H9 (cell line): ENCODE results near the gene CTDSPL2. TPM values are rescaled to one million over a fixed set of nuclear protein-coding genes. Genes with fewer than 3 reads are reported as not detected.
A peak's percentile ranks its signal among the peaks of the same experiment; 100 is the strongest.

Experiments used
- DNase-seq: peaks from one replicate; pipeline ENCODE4 v3.0.0-alpha.2; 2017
- H2AFZ ChIP-seq: one replicate; pipeline ENCODE4 v1.6.1; 2013; ENCODE audit warnings: mild to moderate bottlenecking, low read length, control low read depth, moderate library complexity
- H2AK5ac ChIP-seq: 2 replicates; pipeline ENCODE4 v1.6.1; 2013; ENCODE audit warnings: low read length, control low read depth, mixed read lengths; ENCODE audit not compliant: insufficient read length
- H2BK120ac ChIP-seq: one replicate; pipeline ENCODE4 v1.6.1; 2013; ENCODE audit warnings: low read depth, mild to moderate bottlenecking, low read length, control low read depth, inconsistent platforms; ENCODE audit not compliant: poor library complexity, severe bottlenecking
- H2BK12ac ChIP-seq: 2 replicates; pipeline ENCODE4 v1.6.1; 2013; ENCODE audit warnings: low read length, control low read depth, mixed read lengths, low read depth; ENCODE audit not compliant: insufficient read length
- H2BK15ac ChIP-seq: 2 replicates; pipeline ENCODE4 v1.6.1; 2013; ENCODE audit warnings: low read depth, low read length, control low read depth
- H2BK20ac ChIP-seq: one replicate; pipeline ENCODE4 v1.6.1; 2013; ENCODE audit warnings: low read depth, mild to moderate bottlenecking, low read length, control low read depth, inconsistent platforms; ENCODE audit not compliant: poor library complexity, severe bottlenecking
- H2BK5ac ChIP-seq: 2 replicates; pipeline ENCODE4 v1.6.1; 2013; ENCODE audit warnings: low read length, control low read depth, mixed read lengths; ENCODE audit not compliant: insufficient read length
- H3K14ac ChIP-seq: 2 replicates; pipeline ENCODE4 v1.6.1; 2013; ENCODE audit warnings: low read length, control low read depth; ENCODE audit not compliant: insufficient read depth
- H3K18ac ChIP-seq: 2 replicates; pipeline ENCODE4 v1.6.1; 2013; ENCODE audit warnings: low read depth, mild to moderate bottlenecking, mixed read lengths, low read length, control low read depth; ENCODE audit not compliant: insufficient read length
- H3K23ac ChIP-seq: 2 replicates; pipeline ENCODE4 v1.6.1; 2013; ENCODE audit warnings: low read length, control low read depth, mixed read lengths, low read depth; ENCODE audit not compliant: insufficient read length
- H3K23me2 ChIP-seq: 2 replicates; pipeline ENCODE4 v1.6.1; 2013; ENCODE audit warnings: low read depth, mild to moderate bottlenecking, mixed read lengths, low read length, control low read depth; ENCODE audit not compliant: insufficient read length, poor library complexity, severe bottlenecking
- H3K27ac ChIP-seq: 2 replicates; pipeline ENCODE4 v1.5.1; 2013; ENCODE audit warnings: low read length, control low read depth, mixed read lengths, low read depth; ENCODE audit not compliant: insufficient read length
- H3K27me3 ChIP-seq: 2 replicates; pipeline ENCODE4 v1.6.1; 2013; ENCODE audit warnings: low read length, control low read depth, inconsistent platforms; ENCODE audit not compliant: insufficient read depth
- H3K4ac ChIP-seq: 2 replicates; pipeline ENCODE4 v1.6.1; 2013; ENCODE audit warnings: low read depth, mild to moderate bottlenecking, control low read depth, inconsistent platforms, low read length, moderate library complexity
- H3K4me1 ChIP-seq: 2 replicates; pipeline ENCODE4 v1.6.1; 2013; ENCODE audit warnings: low read length, control low read depth, inconsistent platforms; ENCODE audit not compliant: insufficient read depth
- H3K4me2 ChIP-seq: 2 replicates; pipeline ENCODE4 v1.6.1; 2013; ENCODE audit warnings: low read length, control low read depth, mixed read lengths; ENCODE audit not compliant: insufficient read length, insufficient read depth
- H3K56ac ChIP-seq: 2 replicates; pipeline ENCODE4 v1.6.1; 2013; ENCODE audit warnings: low read depth, mild to moderate bottlenecking, mixed read lengths, low read length, control low read depth; ENCODE audit not compliant: insufficient read length
- H3K79me1 ChIP-seq: 2 replicates; pipeline ENCODE4 v1.6.1; 2013; ENCODE audit warnings: low read depth, mild to moderate bottlenecking, moderate library complexity, low read length, control low read depth, inconsistent platforms; ENCODE audit not compliant: insufficient read depth, poor library complexity, severe bottlenecking
- H3K79me2 ChIP-seq: 2 replicates; pipeline ENCODE4 v1.6.1; 2013; ENCODE audit warnings: low read length, control low read depth, inconsistent platforms; ENCODE audit not compliant: insufficient read depth
- H3K9ac ChIP-seq: 2 replicates; pipeline ENCODE4 v1.6.1; 2013; ENCODE audit warnings: low read length, control low read depth, mixed read lengths; ENCODE audit not compliant: insufficient read length; ENCODE audit errors: extremely low read depth
- H3K9me3 ChIP-seq: one replicate; pipeline ENCODE4 v1.6.1; 2013; ENCODE audit warnings: low read depth, low read length, inconsistent platforms; ENCODE audit not compliant: control insufficient read depth
- H3T11ph ChIP-seq: one replicate; pipeline ENCODE4 v1.6.1; 2013; ENCODE audit warnings: mild to moderate bottlenecking, low read length, control low read depth, inconsistent platforms
- H4K20me1 ChIP-seq: one replicate; pipeline ENCODE4 v1.6.1; 2013; ENCODE audit not compliant: control insufficient read depth, insufficient read length, insufficient read depth
- H4K5ac ChIP-seq: 2 replicates; pipeline ENCODE4 v1.6.1; 2013; ENCODE audit warnings: low read depth, mild to moderate bottlenecking, mixed read lengths, low read length, control low read depth; ENCODE audit not compliant: insufficient read length
- H4K8ac ChIP-seq: replicated peaks from 2 replicates; pipeline ENCODE4 v1.6.1; 2013; ENCODE audit warnings: low read length, control low read depth, mixed read lengths, low read depth; ENCODE audit not compliant: insufficient read length
- H4K91ac ChIP-seq: 2 replicates; pipeline ENCODE4 v1.6.1; 2013; ENCODE audit warnings: low read depth, mild to moderate bottlenecking, moderate library complexity, mixed read lengths, low read length, control low read depth; ENCODE audit not compliant: insufficient read length
- H3K27ac Mint-ChIP-seq, 3 experiments: 2 replicates in 2 of 3; 3 replicates in 1 of 3; pipeline ENCODE4 v1.8.0; 2020 to 2021; ENCODE audit warnings: mixed read lengths in 3 of 3, mild to moderate bottlenecking in 1 of 3, moderate library complexity in 1 of 3
- H3K27me3 Mint-ChIP-seq: 2 replicates; pipeline ENCODE4 v1.8.0; 2021; ENCODE audit warnings: low read depth, mild to moderate bottlenecking, moderate library complexity, mixed read lengths
- H3K36me3 Mint-ChIP-seq, 3 experiments: 2 replicates in 2 of 3; 3 replicates in 1 of 3; pipeline ENCODE4 v1.8.0; 2020 to 2021; ENCODE audit warnings: low read depth in 3 of 3, mixed read lengths in 3 of 3; ENCODE audit not compliant: insufficient read depth in 1 of 3
- H3K4me1 Mint-ChIP-seq, 2 experiments: 2 replicates each; pipeline ENCODE4 v1.8.0; 2020; ENCODE audit warnings: mixed read lengths in 2 of 2
- H3K4me3 Mint-ChIP-seq, 2 experiments: 2 replicates in 1 of 2; 3 replicates in 1 of 2; pipeline ENCODE4 v1.8.0; 2020 to 2021; ENCODE audit warnings: mild to moderate bottlenecking in 2 of 2, mixed read lengths in 2 of 2, moderate library complexity in 1 of 2
- H3K9me3 Mint-ChIP-seq, 2 experiments: 2 replicates in 1 of 2; 3 replicates in 1 of 2; pipeline ENCODE4 v1.8.0; 2020; ENCODE audit warnings: mild to moderate bottlenecking in 2 of 2, mixed read lengths in 2 of 2, moderate library complexity in 1 of 2
- CTCF ChIP-seq: fragments of 200-600 bp; sonication (generic); conservative IDR thresholded peaks from 3 replicates; pipeline ENCODE4 v1.8.0; 2021; ENCODE audit warnings: antibody characterized with exemption, mild to moderate bottlenecking
- WGBS: extraction: QIAGEN DNeasy Blood & Tissue Kit; methylation state at CpG from one replicate; pipeline ENCODE4 v1.1.7; 2013; ENCODE audit warnings: missing lambda C conversion rate, low lambda C conversion rate, mixed read lengths; ENCODE audit not compliant: insufficient read length; ENCODE audit errors: extremely low coverage; 5-methylcytosine and 5-hydroxymethylcytosine counted together
- total RNA-seq: library from RNA; stranded (reverse); gene quantifications from 2 replicates; pipeline ENCODE4 v1.2.1, GENCODE V29; 2021

The CTDSPL2 gene
- total RNA-seq, 1 experiment from 2014 or later: 78.8 TPM

DNA sequence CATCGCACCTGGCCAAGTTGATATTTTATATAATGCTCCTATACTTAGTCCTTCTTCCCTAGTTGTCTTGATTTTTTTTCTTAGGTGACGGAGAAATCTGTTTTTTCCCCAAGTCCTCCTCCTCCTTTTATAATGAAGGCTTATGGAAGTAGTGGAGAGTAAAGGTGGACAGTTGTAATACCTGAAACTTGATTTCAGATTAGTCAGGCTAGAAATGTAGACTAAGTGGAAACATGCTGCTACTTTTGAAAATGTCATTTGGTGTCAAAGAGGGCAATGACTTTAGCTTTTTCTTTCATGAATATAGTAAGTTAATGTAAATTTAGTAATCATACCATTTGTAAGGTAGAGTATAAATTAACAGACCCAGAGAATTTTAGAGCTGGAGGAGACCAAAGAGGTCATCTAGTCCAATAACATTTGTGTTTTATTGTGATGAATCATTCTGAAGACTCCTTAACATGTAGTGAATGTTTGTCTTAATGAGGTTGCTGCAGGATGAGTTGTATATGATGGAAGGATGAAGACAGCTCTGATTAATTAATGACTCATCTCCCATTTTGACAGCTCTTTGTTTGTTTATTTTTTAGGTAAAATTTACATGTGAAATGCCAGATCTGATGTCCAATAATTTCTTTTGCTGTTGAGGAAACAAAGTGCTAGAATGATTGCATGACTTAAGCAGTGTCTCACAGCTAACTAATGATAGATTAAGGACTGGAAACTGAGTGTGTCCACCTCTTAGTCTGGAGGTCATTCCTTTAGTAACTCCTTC is 8.7 kb downstream of the CTDSPL2 start:
- H3K14ac ChIP-seq: no peak overlapping the region
- H3K4me2 ChIP-seq: no peak overlapping the region
- no peak overlapping the region for H4K5ac ChIP-seq
- no peak overlapping the region for H2BK12ac ChIP-seq
- no peak overlapping the region for H3K27ac ChIP-seq
- no peak overlapping the region for H2BK5ac ChIP-seq
- no peak for DNase-seq
- Mint-ChIP-seq H3K36me3 (peaks cover 6 to 18% (median 13%) of the 10 kb centered on the region in 3 experiments), H3K27ac (peak overlapping the region in 1 of 3 experiments; percentile 26; a peak in 2 of 7 replicates), H3K4me1 (peaks cover 33 to 34% of the 10 kb centered on the region in 2 experiments), H3K4me3 (no peak overlapping the region), H3K9me3 (no peaks in the 10 kb centered on the region), H3K27me3 (no peaks in the 10 kb centered on the region)
- no peaks in the 10 kb centered on the region for H4K20me1 ChIP-seq
- H3K56ac ChIP-seq: no peak overlapping the region
- H4K91ac ChIP-seq: no peak overlapping the region
- TF ChIP-seq CTCF: no peak
- H3K23me2 ChIP-seq: no peaks in the 10 kb centered on the region
- WGBS: no CpG with 5 or more reads among the region's 2 CpGs
- H4K8ac ChIP-seq: no peak overlapping the region
- no peaks in the 10 kb centered on the region for H3K27me3 ChIP-seq
- no peak overlapping the region for H3K23ac ChIP-seq
- H2AK5ac ChIP-seq: no peak overlapping the region
- no peak overlapping the region for H3K18ac ChIP-seq
- no peak overlapping the region for H3K4ac ChIP-seq
- no peak overlapping the region for H2AFZ ChIP-seq
- no peak overlapping the region for H2BK15ac ChIP-seq
- H3K4me1 ChIP-seq: no peaks in the 10 kb centered on the region; the same call in 1 of the 2 replicates
- no peaks in the 10 kb centered on the region for H3K9me3 ChIP-seq
- peaks cover 53% of the 10 kb centered on the region; the same call in 1 of the 2 replicates for H3K79me2 ChIP-seq
- H3K79me1 ChIP-seq: no peaks in the 10 kb centered on the region
- H3T11ph ChIP-seq: no peak overlapping the region
- H2BK20ac ChIP-seq: no peak overlapping the region
- H2BK120ac ChIP-seq: no peak overlapping the region
- no peak overlapping the region for H3K9ac ChIP-seq
